Type B pancreatic cell (in vitro differentiated cells): ENCODE measurements around the gene FAM216A. TPM values are rescaled to one million over a fixed set of nuclear protein-coding genes. Genes with fewer than 3 reads are reported as not detected.

Experiments
- DNase-seq: peaks from one replicate; pipeline ENCODE4 v3.0.0; 2021; ENCODE audit warnings: mixed read lengths; ENCODE audit not compliant: unreplicated experiment; ENCODE audit errors: extremely low spot score
- H3K27ac Mint-ChIP-seq: 2 replicates; pipeline ENCODE4 v1.8.0; 2021; ENCODE audit warnings: mild to moderate bottlenecking, mixed read lengths
- H3K27me3 Mint-ChIP-seq: 2 replicates; pipeline ENCODE4 v1.8.0; 2021; ENCODE audit warnings: mixed read lengths
- H3K36me3 Mint-ChIP-seq: 2 replicates; pipeline ENCODE4 v1.8.0; 2021; ENCODE audit warnings: mixed read lengths
- H3K4me1 Mint-ChIP-seq: one replicate; pipeline ENCODE4 v1.8.0; 2021; ENCODE audit warnings: mixed read lengths; ENCODE audit not compliant: unreplicated experiment
- H3K4me3 Mint-ChIP-seq: 2 replicates; pipeline ENCODE4 v1.8.0; 2021; ENCODE audit warnings: mild to moderate bottlenecking, mixed read lengths
- H3K9me3 Mint-ChIP-seq: 2 replicates; pipeline ENCODE4 v1.8.0; 2021; ENCODE audit warnings: mixed read lengths
- total RNA-seq: library from RNA; stranded (reverse); gene quantifications from 2 replicates; pipeline ENCODE4 v1.2.1, GENCODE V29; 2021; ENCODE audit warnings: low replicate concordance
- TF ChIP-seq, protein P1 (sequence below): fragments of 200-600 bp; sonication (generic); conservative IDR thresholded peaks from 2 replicates; pipeline ENCODE4 v1.5.0; 2021; ENCODE audit warnings: antibody characterized with exemption, mild to moderate bottlenecking

The FAM216A gene
- total RNA-seq, 1 donor from 2014 or later, result 13.2 TPM

DNA sequence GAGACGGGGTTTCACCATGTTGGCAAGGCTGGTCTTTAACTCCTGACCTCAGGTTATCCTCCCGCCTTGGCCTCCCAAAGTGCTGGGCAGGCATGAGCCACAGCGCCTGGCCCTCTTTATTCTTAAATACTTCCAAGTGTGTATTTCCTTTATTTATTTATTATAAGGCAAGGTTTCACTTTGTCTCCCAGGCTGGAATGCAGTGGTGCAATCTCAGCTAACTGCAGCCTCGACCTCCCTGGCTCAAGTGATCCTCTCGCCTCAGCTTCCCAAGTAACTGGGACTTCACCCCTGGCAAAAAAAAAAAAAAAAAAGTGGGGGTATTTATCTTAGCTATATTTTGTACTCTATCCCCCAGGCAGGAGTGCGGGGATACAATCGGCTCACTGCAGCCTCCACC lies 6.8 kb downstream of the FAM216A start:
- no peak overlapping the region for H3K27ac Mint-ChIP-seq
- no peaks in the 10 kb centered on the region for H3K27me3 Mint-ChIP-seq
- TF ChIP-seq, protein P1, sequence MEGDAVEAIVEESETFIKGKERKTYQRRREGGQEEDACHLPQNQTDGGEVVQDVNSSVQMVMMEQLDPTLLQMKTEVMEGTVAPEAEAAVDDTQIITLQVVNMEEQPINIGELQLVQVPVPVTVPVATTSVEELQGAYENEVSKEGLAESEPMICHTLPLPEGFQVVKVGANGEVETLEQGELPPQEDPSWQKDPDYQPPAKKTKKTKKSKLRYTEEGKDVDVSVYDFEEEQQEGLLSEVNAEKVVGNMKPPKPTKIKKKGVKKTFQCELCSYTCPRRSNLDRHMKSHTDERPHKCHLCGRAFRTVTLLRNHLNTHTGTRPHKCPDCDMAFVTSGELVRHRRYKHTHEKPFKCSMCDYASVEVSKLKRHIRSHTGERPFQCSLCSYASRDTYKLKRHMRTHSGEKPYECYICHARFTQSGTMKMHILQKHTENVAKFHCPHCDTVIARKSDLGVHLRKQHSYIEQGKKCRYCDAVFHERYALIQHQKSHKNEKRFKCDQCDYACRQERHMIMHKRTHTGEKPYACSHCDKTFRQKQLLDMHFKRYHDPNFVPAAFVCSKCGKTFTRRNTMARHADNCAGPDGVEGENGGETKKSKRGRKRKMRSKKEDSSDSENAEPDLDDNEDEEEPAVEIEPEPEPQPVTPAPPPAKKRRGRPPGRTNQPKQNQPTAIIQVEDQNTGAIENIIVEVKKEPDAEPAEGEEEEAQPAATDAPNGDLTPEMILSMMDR, result no peak
- H3K4me1 Mint-ChIP-seq, result no peaks in the 10 kb centered on the region
- H3K36me3 Mint-ChIP-seq, result peaks cover 3% of the 10 kb centered on the region
- H3K9me3 Mint-ChIP-seq, result no peaks in the 10 kb centered on the region
- H3K4me3 Mint-ChIP-seq, result no peak overlapping the region
- no peak for DNase-seq

DNA sequence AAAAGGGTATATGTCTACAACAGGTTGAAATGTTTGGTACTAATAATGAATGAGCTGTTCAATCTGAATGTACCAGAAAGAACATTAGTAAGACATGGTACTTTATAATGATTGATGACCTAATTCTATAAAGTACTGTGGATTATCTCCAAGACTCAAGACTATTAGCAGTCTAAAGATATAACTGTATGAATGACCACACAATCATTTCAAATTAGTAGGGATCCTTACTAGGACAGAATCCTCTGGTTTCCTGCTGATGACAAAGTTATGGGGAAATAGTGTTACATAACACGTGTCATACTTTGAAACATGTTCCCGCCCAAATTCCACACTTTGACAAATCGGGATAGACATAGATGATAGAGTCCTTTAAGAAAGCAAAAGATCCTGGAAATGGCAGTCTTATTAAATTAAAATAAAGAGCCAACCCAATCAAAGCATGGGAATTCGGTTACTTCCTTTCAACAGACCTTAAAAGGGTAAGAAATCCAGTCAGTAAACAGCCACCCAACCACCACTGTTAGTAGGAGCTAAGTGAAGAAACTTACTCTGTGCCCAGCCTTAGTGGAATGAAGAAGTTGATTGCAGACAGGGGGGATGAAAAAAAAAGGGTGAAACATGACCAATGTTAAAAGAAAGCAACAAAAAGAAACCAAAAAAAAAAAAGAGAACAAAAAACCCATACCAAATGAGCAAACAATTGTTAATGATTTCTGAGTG lies 30.5 kb downstream of the FAM216A start:
- H3K36me3 Mint-ChIP-seq, result peaks cover 15% of the 10 kb centered on the region
- H3K4me3 Mint-ChIP-seq, result peak overlapping the region; percentile 68
- peaks cover 8% of the 10 kb centered on the region for H3K9me3 Mint-ChIP-seq
- peak overlapping the region; percentile 17 for H3K27ac Mint-ChIP-seq
- no peak for DNase-seq
- H3K27me3 Mint-ChIP-seq, result peaks cover 4% of the 10 kb centered on the region
- TF ChIP-seq, protein P1, result no peak
- H3K4me1 Mint-ChIP-seq, result peaks cover 17% of the 10 kb centered on the region

DNA sequence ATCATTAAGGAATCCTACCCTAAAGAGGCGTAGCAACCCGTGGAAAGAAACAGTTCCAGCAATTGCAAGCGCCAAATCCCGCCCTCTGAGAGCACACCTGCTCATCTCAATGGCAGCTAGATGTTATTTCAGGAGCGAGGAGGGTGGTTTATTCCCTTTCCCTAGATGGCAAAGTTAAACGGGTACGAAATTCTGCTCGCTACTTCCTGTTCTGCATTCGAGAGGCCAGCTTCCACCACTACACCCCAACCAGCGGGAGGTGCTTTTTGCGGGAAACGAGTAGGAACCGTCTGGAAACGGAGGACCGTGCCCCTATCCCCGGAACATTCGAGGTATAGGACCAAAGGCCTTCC lies 32.7 kb downstream of the FAM216A start:
- Mint-ChIP-seq H3K27me3 (peaks cover 4% of the 10 kb centered on the region), H3K36me3 (peaks cover 6% of the 10 kb centered on the region), H3K9me3 (peaks cover 8% of the 10 kb centered on the region), H3K4me3 (peak overlapping the region; percentile 100), H3K4me1 (peaks cover 17% of the 10 kb centered on the region), H3K27ac (peak overlapping the region; percentile 96)
- TF ChIP-seq, protein P1, result no peak
- DNase-seq, result no peak

DNA sequence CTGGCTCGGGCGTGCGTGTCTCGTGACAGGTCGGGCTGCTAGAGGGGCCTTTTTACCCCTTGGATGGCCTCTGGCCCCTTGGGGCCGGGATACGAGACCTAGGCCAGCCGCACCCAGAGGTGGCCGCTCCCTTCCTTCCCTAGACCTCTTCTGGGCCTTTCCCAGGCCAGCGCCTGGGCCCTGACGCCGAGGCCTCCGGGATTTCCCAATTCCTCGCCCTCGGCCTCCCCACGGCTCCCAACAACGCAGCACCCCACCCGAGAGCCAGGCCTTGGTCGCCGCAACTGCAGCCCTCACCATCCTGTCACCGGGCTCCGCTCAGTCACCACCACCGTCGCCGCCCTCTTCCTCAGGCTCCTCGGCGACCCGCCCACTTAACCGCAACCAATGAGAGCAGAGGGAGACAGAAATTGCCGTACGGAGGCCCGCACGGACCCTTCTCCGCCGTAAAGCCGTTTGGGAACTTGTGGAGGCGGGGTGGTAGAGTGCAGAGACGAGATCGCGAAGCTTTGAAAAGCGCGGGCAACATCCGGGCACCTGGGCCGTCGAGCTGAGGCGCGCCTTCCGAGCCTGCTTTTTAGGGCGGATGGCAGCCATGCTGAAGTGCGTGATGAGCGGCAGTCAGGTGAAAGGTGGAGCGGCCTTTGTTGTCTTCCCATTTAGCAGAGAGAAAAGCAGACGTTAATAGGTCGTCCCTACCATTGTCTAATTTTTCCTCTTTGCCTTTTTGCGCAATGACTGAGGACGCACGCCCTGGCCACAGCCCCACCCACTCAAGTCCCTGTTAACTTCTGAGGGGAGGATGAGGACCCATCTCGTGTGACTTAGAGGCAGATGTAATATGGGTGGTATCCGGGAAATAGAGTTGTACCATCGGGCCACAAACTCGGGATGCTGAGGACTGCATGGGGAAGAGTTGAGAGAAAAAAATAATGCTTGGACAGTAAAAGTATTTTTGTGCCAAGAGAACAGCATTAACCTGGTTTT lies 33.4 kb downstream of the FAM216A start, which contains the start of the genes RAD9B and VPS29:
Gene RAD9B (plus strand): TSS at position 580 of the 987 bp plus-strand sequence. CDS start 7 bp downstream, at position 587.
Gene VPS29 (minus strand): TSS at position 360 of the 987 bp plus-strand sequence. CDS start 60 bp downstream, at position 300.
- peaks cover 8% of the 10 kb centered on the region for H3K9me3 Mint-ChIP-seq

DNA sequence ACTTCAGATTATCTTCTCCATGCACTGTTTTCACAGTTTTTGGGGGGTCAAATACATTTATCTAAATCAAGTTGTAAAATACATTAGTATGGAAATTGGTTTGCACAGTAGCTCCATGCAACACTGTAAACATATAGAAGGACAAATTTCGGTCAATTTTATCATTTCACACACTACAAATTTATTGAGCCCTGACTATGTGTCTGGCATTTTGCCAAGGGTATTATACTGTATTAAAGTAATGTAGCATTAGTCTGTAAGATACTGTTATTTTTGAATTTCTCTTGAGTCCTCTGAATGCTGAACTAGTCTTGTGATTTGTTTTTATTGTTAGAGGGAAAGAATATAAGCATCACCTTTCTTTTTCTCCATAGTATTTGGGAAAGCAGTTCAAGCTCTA lies 34.8 kb downstream of the FAM216A start:
- Mint-ChIP-seq H3K27ac (no peak overlapping the region), H3K36me3 (peaks cover 6% of the 10 kb centered on the region), H3K4me1 (peaks cover 17% of the 10 kb centered on the region), H3K4me3 (peak overlapping the region; percentile 61), H3K9me3 (peaks cover 8% of the 10 kb centered on the region), H3K27me3 (peaks cover 4% of the 10 kb centered on the region)
- TF ChIP-seq, protein P1, result no peak
- no peak for DNase-seq

More for the DNA sequence above, 33.4 kb downstream of the FAM216A start, which contains the start of the genes RAD9B and VPS29:
- Mint-ChIP-seq H3K27ac (peak within 1 kb of the TSS; percentile 96), H3K27me3 (peaks cover 4% of the 10 kb centered on the region), H3K4me1 (peaks cover 17% of the 10 kb centered on the region), H3K36me3 (peaks cover 6% of the 10 kb centered on the region), H3K4me3 (peak within 1 kb of the TSS; percentile 100)
- TF ChIP-seq, protein P1, result no peak
- peak; percentile 97 for DNase-seq
